CD14-positive monocyte (primary cell): Measurements from ENCODE around the gene TAF12. TPM values are rescaled to one million over a fixed set of nuclear protein-coding genes. Genes with fewer than 3 reads are reported as not detected.
"Not testable (repeated sequence)": the region's sequence is repeated elsewhere in the genome, so short reads cannot be mapped to it uniquely, and the experiment has no call there.

Source experiments
- DNase-seq, 3 donors: peaks; one replicate each; pipeline ENCODE4 v3.0.0-alpha.2; 2011 to 2022
- H2AFZ ChIP-seq: 2 replicates; pipeline ENCODE4 v1.6.0; 2012; ENCODE audit warnings: mild to moderate bottlenecking, low read depth, low read length, inconsistent platforms; ENCODE audit not compliant: insufficient read depth, poor library complexity, severe bottlenecking
- H3K27ac ChIP-seq, 2 donors: 1 replicate in 1 of 2; 2 replicates in 1 of 2; pipeline ENCODE4 v1.5.1; 2012 to 2013; ENCODE audit warnings: low read length in 2 of 2, control low read depth in 1 of 2, inconsistent platforms in 1 of 2, low read depth in 1 of 2, mild to moderate bottlenecking in 1 of 2
- H3K27me3 ChIP-seq, 2 donors: one replicate each; pipeline versions ENCODE4 v1.6.0 to v1.6.1; 2011 to 2013; ENCODE audit warnings: low read length in 2 of 2; ENCODE audit not compliant: control insufficient read depth in 2 of 2, insufficient read depth in 2 of 2
- H3K36me3 ChIP-seq, 2 donors: replicated peaks in 1 of 2; 1 replicate in 1 of 2; 2 replicates in 1 of 2; pipeline versions ENCODE4 v1.5.1 to v1.6.1; 2012 to 2013; ENCODE audit warnings: low read length in 2 of 2, control low read depth in 1 of 2, inconsistent platforms in 1 of 2, mild to moderate bottlenecking in 1 of 2; ENCODE audit not compliant: insufficient read depth in 2 of 2, control insufficient read depth in 1 of 2
- H3K4me1 ChIP-seq, 2 donors: 1 replicate in 1 of 2; 2 replicates in 1 of 2; pipeline versions ENCODE4 v1.5.1 to v1.6.1; 2012 to 2013; ENCODE audit warnings: low read length in 2 of 2, control low read depth in 1 of 2, inconsistent platforms in 1 of 2, mild to moderate bottlenecking in 1 of 2, moderate library complexity in 1 of 2; ENCODE audit not compliant: insufficient read depth in 2 of 2, control insufficient read depth in 1 of 2
- H3K4me2 ChIP-seq: replicated peaks from 2 replicates; pipeline ENCODE3; 2012; ENCODE audit warnings: low read length, moderate library complexity, mild to moderate bottlenecking; ENCODE audit not compliant: poor library complexity, severe bottlenecking; ENCODE audit errors: extremely low read depth
- H3K4me3 ChIP-seq, 3 experiments: fragments of 200-600 bp in 1 of 3; sonication (generic) in 1 of 3; replicated peaks in 1 of 3; 1 replicate in 2 of 3; 2 replicates in 1 of 3; pipeline ENCODE4 v1.5.1; 2011 to 2013; ENCODE audit warnings: low read length in 3 of 3, mild to moderate bottlenecking in 3 of 3, control low read depth in 2 of 3, low read depth in 2 of 3, inconsistent platforms in 1 of 3, moderate library complexity in 1 of 3
- H3K79me2 ChIP-seq: 2 replicates; pipeline ENCODE4 v1.6.0; 2012; ENCODE audit warnings: mild to moderate bottlenecking, control low read depth, inconsistent platforms, low read length, moderate library complexity; ENCODE audit not compliant: insufficient read depth
- H3K9ac ChIP-seq: 2 replicates; pipeline ENCODE4 v1.6.0; 2017; ENCODE audit warnings: low read length, mild to moderate bottlenecking; ENCODE audit not compliant: insufficient read depth, poor library complexity, severe bottlenecking
- H3K9me3 ChIP-seq, 2 donors: replicated peaks in 1 of 2; 1 replicate in 1 of 2; 2 replicates in 1 of 2; pipeline versions ENCODE4 v1.5.1 to v1.6.1; 2012 to 2013; ENCODE audit warnings: low read length in 2 of 2, control low read depth in 1 of 2; ENCODE audit not compliant: control insufficient read depth in 1 of 2, insufficient read depth in 1 of 2
- H4K20me1 ChIP-seq: 2 replicates; pipeline ENCODE4 v1.6.0; 2012; ENCODE audit warnings: mild to moderate bottlenecking, low read length, control low read depth, moderate library complexity; ENCODE audit not compliant: insufficient read depth
- H3K27ac Mint-ChIP-seq, 7 donors: one replicate each; pipeline ENCODE4 v1.8.0; 2020; ENCODE audit warnings: mild to moderate bottlenecking in 7 of 7, mixed read lengths in 7 of 7, moderate library complexity in 6 of 7, inconsistent platforms in 2 of 7
- H3K27me3 Mint-ChIP-seq, 3 donors: one replicate each; pipeline ENCODE4 v1.8.0; 2021 to 2022; ENCODE audit warnings: low read depth in 3 of 3, mild to moderate bottlenecking in 3 of 3, mixed read lengths in 3 of 3, moderate library complexity in 3 of 3, inconsistent platforms in 1 of 3
- H3K36me3 Mint-ChIP-seq, 2 donors: one replicate each; pipeline ENCODE4 v1.8.0; 2020; ENCODE audit warnings: mixed read lengths in 2 of 2, inconsistent platforms in 1 of 2, mild to moderate bottlenecking in 1 of 2
- H3K4me1 Mint-ChIP-seq: one replicate; pipeline ENCODE4 v1.8.0; 2020; ENCODE audit warnings: mild to moderate bottlenecking, mixed read lengths
- H3K4me3 Mint-ChIP-seq, 2 donors: one replicate each; pipeline ENCODE4 v1.8.0; 2020; ENCODE audit warnings: mild to moderate bottlenecking in 2 of 2, mixed read lengths in 2 of 2, moderate library complexity in 1 of 2
- H3K9me3 Mint-ChIP-seq, 7 donors: one replicate each; pipeline ENCODE4 v1.8.0; 2020 to 2022; ENCODE audit warnings: mixed read lengths in 7 of 7, mild to moderate bottlenecking in 6 of 7, moderate library complexity in 6 of 7, inconsistent platforms in 2 of 7
- CTCF ChIP-seq: fragments of 200-600 bp; IDR thresholded peaks from one replicate; pipeline ENCODE4 v1.8.0; 2022; ENCODE audit warnings: antibody characterized with exemption, mild to moderate bottlenecking
- WGBS: methylation state at CpG from one replicate; pipeline ENCODE4 v1.1.5; 2013; ENCODE audit warnings: missing lambda C conversion rate; ENCODE audit not compliant: insufficient coverage; 5-methylcytosine and 5-hydroxymethylcytosine counted together
- intact Hi-C, 2 donors: fragments of 100-400 bp; cut with micrococcal nuclease; formaldehyde crosslinking; loops; one replicate each; pipeline versions ENCODE4 v1.15.0 to v1.15.1; 2023
- polyA plus RNA-seq, 3 donors: library from polyadenylated mRNA; depleted of rRNA in 1 of 3; unstranded in 2 of 3; stranded (reverse) in 1 of 3; fragments of 300-500 nt in 2 of 3; fragments of >200 nt in 1 of 3; fragmentation: Illumina TruSeq in 2 of 3; gene quantifications; 1 replicate in 2 of 3; 2 replicates in 1 of 3; pipeline ENCODE4 v1.2.3, GENCODE V29; 2012 to 2021

Gene TAF12
- polyA plus RNA-seq, 3 donors = 36.7 to 53.7 (median 53.7) TPM

GRCh38 chr1:28680151-28680550, 37.3 kb upstream of the TAF12 start:
- Histone ChIP-seq H2AFZ (no peak overlapping the region), H3K4me1 (no peaks in the 10 kb centered on the region), H3K4me2 (no peak overlapping the region), H3K27ac (no peak overlapping the region), H3K27me3 (no peaks in the 10 kb centered on the region), H3K79me2 (peaks cover 54% of the 10 kb centered on the region), H3K9me3 (no peaks in the 10 kb centered on the region), H3K36me3 (peaks cover 32 to 65% of the 10 kb centered on the region in 2 donors), H3K9ac (no peak overlapping the region), H4K20me1 (peaks cover 33% of the 10 kb centered on the region), H3K4me3 (no peak overlapping the region)
- Mint-ChIP-seq H3K27me3 (peaks cover 0 to 2% (median 1%) of the 10 kb centered on the region in 3 donors), H3K4me3 (no peak overlapping the region), H3K36me3 (peaks cover 48 to 55% of the 10 kb centered on the region in 2 donors), H3K27ac (peak overlapping the region in 1 of 7 donors; percentile 26), H3K9me3 (no peaks in the 10 kb centered on the region), H3K4me1 (no peaks in the 10 kb centered on the region)
- no peak for DNase-seq
- WGBS = 100% methylated on average over 2 of the region's 4 CpGs
- no peak for TF ChIP-seq CTCF
- intact Hi-C loops = no loop called here

- no peaks in the 10 kb centered on the region for H3K27me3 ChIP-seq
- peak overlapping the region in 1 of 2 donors; percentile 22 for H3K27ac ChIP-seq
- no peak overlapping the region for H3K4me3 ChIP-seq
- Mint-ChIP-seq H3K4me3 (no peak overlapping the region), H3K4me1 (no peaks in the 10 kb centered on the region), H3K9me3 (no peaks in the 10 kb centered on the region), H3K36me3 (peaks cover 17 to 29% of the 10 kb centered on the region in 2 donors), H3K27me3 (peaks cover 0 to 1% (median 1%) of the 10 kb centered on the region in 3 donors), H3K27ac (peak overlapping the region in 1 of 7 donors; percentile 1)
- H3K4me2 ChIP-seq = no peak overlapping the region
- intact Hi-C loops = no loop called here
- H3K9me3 ChIP-seq = no peaks in the 10 kb centered on the region
- peaks cover 79% of the 10 kb centered on the region for H3K79me2 ChIP-seq
- no peaks in the 10 kb centered on the region for H3K4me1 ChIP-seq
- TF ChIP-seq CTCF = no peak
- peaks cover under 1 to 22% of the 10 kb centered on the region in 2 donors for H3K36me3 ChIP-seq
- no peak overlapping the region for H2AFZ ChIP-seq
- peaks cover 31% of the 10 kb centered on the region for H4K20me1 ChIP-seq
- no peak for DNase-seq
- no peak overlapping the region for H3K9ac ChIP-seq
These were observed 33.0 kb upstream of the TAF12 start for GRCh38 chr1:28675924-28676257.

- H3K4me1 Mint-ChIP-seq, H3K4me2 ChIP-seq, H3K9me3 ChIP-seq, H3K27ac ChIP-seq, H2AFZ ChIP-seq, H3K9ac ChIP-seq, H3K9me3 Mint-ChIP-seq, H3K27me3 Mint-ChIP-seq, H3K4me3 Mint-ChIP-seq, DNase-seq, H3K4me3 ChIP-seq, intact Hi-C loops, H3K27me3 ChIP-seq: not testable (repeated sequence)
- peaks cover 0 to 11% of the 10 kb centered on the region in 2 donors for H3K36me3 ChIP-seq
- peaks cover 74% of the 10 kb centered on the region for H3K79me2 ChIP-seq
- over 99% methylated on average over 10 of the region's 15 CpGs for WGBS
- peaks cover 29% of the 10 kb centered on the region for H4K20me1 ChIP-seq
- peaks cover 16 to 20% of the 10 kb centered on the region in 2 donors for H3K4me1 ChIP-seq
- peak overlapping the region in 2 of 7 donors; percentile 66 to 78 for H3K27ac Mint-ChIP-seq
- H3K36me3 Mint-ChIP-seq = peaks cover 12 to 24% of the 10 kb centered on the region in 2 donors
These were observed 30.1 kb upstream of the TAF12 start for GRCh38 chr1:28672971-28673370.
